Measurements from ENCODE around the gene ATG2B. TPM values are rescaled to one million over a fixed set of nuclear protein-coding genes. Genes with fewer than 3 reads are reported as not detected.
"Not testable (repeated sequence)": the region's sequence is repeated elsewhere in the genome, so short reads cannot be mapped to it uniquely, and the experiment has no call there.

The ATG2B gene
- total RNA-seq, 4 donors from 2014 or later, result 26.4 to 44.9 (median 37.6) TPM

- TF ChIP-seq EP300 (IDR thresholded peaks at IDR 0.05) (no peak), POLR2A (IDR thresholded peaks at IDR 0.05) (no peak), CTCF (IDR thresholded peaks at IDR 0.05) (no peak)
Measured at GRCh38 chr14:96352708-96353107, 10.4 kb downstream of the ATG2B start.

GRCh38 chr14:96351986-96352385, 11.2 kb downstream of the ATG2B start:
- H3K27me3 ChIP-seq, result no peaks in the 10 kb centered on the region
- H3K9me3 ChIP-seq, result no peaks in the 10 kb centered on the region
- peaks cover 0 to 9% (median 0%) of the 10 kb centered on the region in 4 donors for H3K4me1 ChIP-seq
- H3K4me3 ChIP-seq, result no peak overlapping the region
- H3K36me3 ChIP-seq, result peaks cover 0 to 8% (median 0%) of the 10 kb centered on the region in 3 donors
- TF ChIP-seq POLR2A (IDR thresholded peaks at IDR 0.05) (no peak), EP300 (IDR thresholded peaks at IDR 0.05) (no peak), CTCF (IDR thresholded peaks at IDR 0.05) (no peak)
- DNase-seq (ENCODE audit: low spot score in 2 of 2), result no peak
- H3K27ac ChIP-seq, result no peak overlapping the region
- WGBS, 2 donors, result 89 to 90% methylated on average over 3 of the region's 3 CpGs

More at GRCh38 chr14:96352708-96353107, 10.4 kb downstream of the ATG2B start:
- Histone ChIP-seq H3K27ac (no peak overlapping the region), H3K27me3 (no peaks in the 10 kb centered on the region), H3K4me1 (peaks cover 0 to 14% (median 0%) of the 10 kb centered on the region in 4 donors), H3K9me3 (no peaks in the 10 kb centered on the region), H3K4me3 (no peak overlapping the region), H3K36me3 (peaks cover 0 to 8% (median 0%) of the 10 kb centered on the region in 3 donors)
- 58 to 78% methylated on average over 2 of the region's 2 CpGs for WGBS, 2 donors
- no peak for DNase-seq (ENCODE audit: low spot score in 2 of 2)

GRCh38 chr14:96349286-96350075, 13.7 kb downstream of the ATG2B start:
- Histone ChIP-seq H3K27me3 (no peaks in the 10 kb centered on the region), H3K4me1 (peaks cover 0 to 10% (median 0%) of the 10 kb centered on the region in 4 donors), H3K27ac (no peak overlapping the region), H3K4me3 (no peak overlapping the region), H3K36me3 (peaks cover 0 to under 1% (median 0%) of the 10 kb centered on the region in 3 donors), H3K9me3 (no peaks in the 10 kb centered on the region)
- no peak for TF ChIP-seq POLR2A (IDR thresholded peaks at IDR 0.05)
- TF ChIP-seq CTCF (IDR thresholded peaks at IDR 0.05), result no peak
- TF ChIP-seq EP300 (IDR thresholded peaks at IDR 0.05), result no peak
- 92 to 93% methylated on average over 7 of the region's 7 CpGs for WGBS, 2 donors
- DNase-seq (ENCODE audit: low spot score in 2 of 2), result no peak

GRCh38 chr14:96347957-96348356, 15.2 kb downstream of the ATG2B start:
- not testable (repeated sequence) for H3K27ac ChIP-seq; H3K27me3 ChIP-seq; H3K36me3 ChIP-seq; H3K4me3 ChIP-seq; DNase-seq (ENCODE audit: low spot score in 2 of 2); H3K9me3 ChIP-seq
- WGBS, 2 donors, result 95 to 98% methylated on average over 2 of the region's 2 CpGs
- peaks cover 0 to 12% (median 0%) of the 10 kb centered on the region in 4 donors for H3K4me1 ChIP-seq

GRCh38 chr14:96345669-96346068, 17.5 kb downstream of the ATG2B start:
- 86 to 87% methylated on average over 2 of the region's 2 CpGs for WGBS, 2 donors
- no peak for TF ChIP-seq EP300 (IDR thresholded peaks at IDR 0.05)
- TF ChIP-seq POLR2A (IDR thresholded peaks at IDR 0.05), result no peak
- no peak for TF ChIP-seq CTCF (IDR thresholded peaks at IDR 0.05)
- Histone ChIP-seq H3K36me3 (peaks cover 0 to 19% (median 0%) of the 10 kb centered on the region in 3 donors), H3K4me1 (peaks cover 0 to 9% (median 0%) of the 10 kb centered on the region in 4 donors), H3K9me3 (no peaks in the 10 kb centered on the region), H3K4me3 (no peak overlapping the region), H3K27me3 (no peaks in the 10 kb centered on the region), H3K27ac (no peak overlapping the region)
- no peak for DNase-seq (ENCODE audit: low spot score in 2 of 2)

Data from tibial nerve (tissue), 4 donors.